ENCODE results near the gene HPX. TPM values are rescaled to one million over a fixed set of nuclear protein-coding genes. Genes with fewer than 3 reads are reported as not detected.
"Not testable (repeated sequence)": the region's sequence is repeated elsewhere in the genome, so short reads cannot be mapped to it uniquely, and the experiment has no call there.

The HPX gene
- total RNA-seq, 1 donor from 2014 or later: 1.7 TPM

DNA sequence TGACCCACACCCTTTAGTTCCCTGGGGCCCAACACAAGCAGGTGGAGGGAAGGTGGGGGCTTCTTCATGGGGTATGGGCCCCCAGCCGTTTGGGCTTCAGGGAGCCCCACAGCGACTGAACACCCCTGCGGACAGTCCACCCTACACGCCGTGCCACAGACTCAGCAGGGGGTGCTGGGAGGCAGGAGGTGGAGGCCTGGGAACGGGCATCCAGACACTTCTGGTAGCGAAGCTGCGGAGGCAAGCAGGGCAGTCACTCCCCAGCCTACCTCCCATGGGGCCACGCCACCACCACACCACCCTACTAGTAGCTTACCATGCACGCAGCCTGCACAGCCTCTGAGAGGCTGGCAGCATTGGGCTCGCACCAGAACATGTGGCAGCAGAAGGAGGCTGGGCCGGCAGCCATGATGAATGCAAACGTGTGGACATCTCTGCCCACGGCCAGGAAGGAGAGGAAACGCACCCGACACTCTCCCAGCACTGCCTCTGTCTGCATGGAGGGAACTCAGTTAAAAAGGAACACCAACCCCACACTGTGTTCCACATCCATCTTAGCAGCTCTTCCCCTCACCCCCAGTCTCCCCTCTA lies 45.2 kb downstream of the HPX start:
- Histone ChIP-seq H3K27ac (no peak overlapping the region), H3K9me3 (no peaks in the 10 kb centered on the region), H3K4me1 (peaks cover 25% of the 10 kb centered on the region), H3K4me3 (no peak overlapping the region), H3K36me3 (peaks cover 33% of the 10 kb centered on the region), H3K27me3 (ENCODE audit: low read depth) (no peaks in the 10 kb centered on the region)
- no peak for DNase-seq
- TF ChIP-seq CTCF (IDR thresholded peaks at IDR 0.05): no peak
- intact Hi-C loops (cut with DNase I): no loop called here
- no peak for ATAC-seq

DNA sequence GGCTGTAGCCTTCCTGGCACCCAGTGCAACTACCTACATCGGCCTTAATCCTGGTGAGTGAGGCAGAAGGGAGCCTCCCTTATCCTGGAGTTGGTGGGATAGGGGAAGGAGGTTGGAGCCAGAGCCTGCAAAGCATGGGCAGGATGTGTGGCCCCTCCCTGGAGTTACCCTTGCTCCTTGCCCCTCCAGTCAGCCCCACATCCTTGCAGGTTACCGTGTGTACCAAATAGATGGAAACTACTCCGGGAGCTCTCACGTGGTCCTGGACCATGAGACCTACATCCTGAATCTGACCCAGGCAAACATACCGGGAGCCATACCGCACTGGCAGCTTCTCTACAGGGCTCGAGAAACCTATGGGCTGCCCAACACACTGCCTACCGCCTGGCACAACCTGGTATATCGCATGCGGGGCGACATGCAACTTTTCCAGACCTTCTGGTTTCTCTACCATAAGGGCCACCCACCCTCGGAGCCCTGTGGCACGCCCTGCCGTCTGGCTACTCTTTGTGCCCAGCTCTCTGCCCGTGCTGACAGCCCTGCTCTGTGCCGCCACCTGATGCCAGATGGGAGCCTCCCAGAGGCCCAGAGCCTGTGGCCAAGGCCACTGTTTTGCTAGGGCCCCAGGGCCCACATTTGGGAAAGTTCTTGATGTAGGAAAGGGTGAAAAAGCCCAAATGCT lies 46.7 kb downstream of the HPX start:
- DNase-seq (no peak), ATAC-seq (no peak)
- intact Hi-C loops (cut with DNase I): no loop called here
- Histone ChIP-seq H3K36me3 (peaks cover 28% of the 10 kb centered on the region), H3K27ac (no peak overlapping the region), H3K4me1 (peaks cover 32% of the 10 kb centered on the region), H3K27me3 (ENCODE audit: low read depth) (no peaks in the 10 kb centered on the region), H3K4me3 (no peak overlapping the region), H3K9me3 (no peaks in the 10 kb centered on the region)
- no peak for TF ChIP-seq CTCF (IDR thresholded peaks at IDR 0.05)

DNA sequence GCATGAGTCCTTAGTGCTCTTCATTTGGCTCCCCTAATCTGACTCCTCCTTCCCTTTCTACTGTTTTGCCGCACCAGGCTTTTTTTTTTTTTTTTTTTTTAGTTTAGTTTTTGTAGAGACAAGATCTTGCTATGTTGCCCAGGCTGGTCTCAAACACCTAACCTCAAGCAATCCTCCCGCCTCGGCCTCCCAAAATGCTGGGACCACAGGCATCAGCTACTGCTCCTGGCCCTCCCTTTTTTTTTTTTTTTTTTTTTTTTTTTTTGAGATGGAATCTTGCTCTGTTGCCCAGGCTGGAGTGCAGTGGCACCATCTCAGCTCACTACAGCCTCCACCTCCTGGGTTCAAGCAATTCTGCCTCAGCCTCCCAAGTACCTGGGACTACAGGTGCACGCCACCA lies 48.5 kb downstream of the HPX start:
- DNase-seq; H3K27ac ChIP-seq; H3K9me3 ChIP-seq; ATAC-seq; intact Hi-C loops (cut with DNase I); H3K4me3 ChIP-seq; H3K27me3 ChIP-seq (ENCODE audit: low read depth): not testable (repeated sequence)
- Histone ChIP-seq H3K4me1 (peaks cover 38% of the 10 kb centered on the region), H3K36me3 (peaks cover 28% of the 10 kb centered on the region)

GRCh38 chr11:6391537-6392134 lies 49.2 kb downstream of the HPX start:
- no peaks in the 10 kb centered on the region for H3K27me3 ChIP-seq (ENCODE audit: low read depth)
- ATAC-seq (no peak), DNase-seq (no peak)
- H3K9me3 ChIP-seq: no peaks in the 10 kb centered on the region
- intact Hi-C loops (cut with DNase I): no loop called here
- TF ChIP-seq CTCF (IDR thresholded peaks at IDR 0.05): no peak
- peaks cover 28% of the 10 kb centered on the region for H3K36me3 ChIP-seq
- peak overlapping the region; percentile 81 for H3K4me3 ChIP-seq
- peaks cover 32% of the 10 kb centered on the region for H3K4me1 ChIP-seq
- H3K27ac ChIP-seq: peak overlapping the region; percentile 82

GRCh38 chr11:6390718-6391469 lies 49.9 kb downstream of the HPX start:
- TF ChIP-seq CTCF (IDR thresholded peaks at IDR 0.05): no peak
- ATAC-seq (no peak), DNase-seq (no peak)
- H3K27me3 ChIP-seq (ENCODE audit: low read depth): no peaks in the 10 kb centered on the region
- peak overlapping the region; percentile 82 for H3K27ac ChIP-seq
- H3K36me3 ChIP-seq: peaks cover 28% of the 10 kb centered on the region
- H3K4me1 ChIP-seq: peaks cover 32% of the 10 kb centered on the region
- peak overlapping the region; percentile 81 for H3K4me3 ChIP-seq
- intact Hi-C loops (cut with DNase I): no loop called here
- no peaks in the 10 kb centered on the region for H3K9me3 ChIP-seq

Data from lower lobe of right lung (tissue), 2 donors.